HL-60 (cell line): ENCODE measurements around the gene PDE8A.

Source experiments
- DNase-seq, 2 experiments: peaks; one replicate each; pipeline ENCODE4 v3.0.0-alpha.2; 2010 to 2020; ENCODE audit warnings: low read depth in 1 of 2, low spot score in 1 of 2
- H3K27ac ChIP-seq: fragments of 250-450 bp; sonication (Bioruptor Pico); replicated peaks from 2 replicates; pipeline ENCODE4 v1.5.1; 2020; ENCODE audit warnings: mild to moderate bottlenecking, moderate library complexity
- H3K27me3 ChIP-seq: fragments of 250-450 bp; sonication (Bioruptor Pico); 2 replicates; pipeline ENCODE4 v1.5.1; 2021; ENCODE audit warnings: mild to moderate bottlenecking, moderate library complexity; ENCODE audit not compliant: insufficient read depth, poor library complexity, severe bottlenecking
- H3K4me3 ChIP-seq: replicated peaks from 2 replicates; pipeline ENCODE4 v1.5.1; 2011; ENCODE audit warnings: mild to moderate bottlenecking, control low read depth, low read length; ENCODE audit not compliant: insufficient read depth
- GABPA ChIP-seq: IDR thresholded peaks from 2 replicates; pipeline ENCODE4 v1.6.1; 2012; ENCODE audit warnings: low read depth
- POLR2AphosphoS5 ChIP-seq: IDR thresholded peaks from 2 replicates; pipeline ENCODE4 v1.6.1; 2012; ENCODE audit warnings: low read depth
- SPI1 ChIP-seq: IDR thresholded peaks from 2 replicates; pipeline ENCODE4 v1.6.1; 2012; ENCODE audit warnings: low read depth, mild to moderate bottlenecking, borderline replicate concordance
- TF ChIP-seq, protein P1 (sequence below): IDR thresholded peaks from one replicate; pipeline ENCODE4 v1.5.1; 2011; ENCODE audit warnings: low read length, control low read depth, inconsistent platforms; ENCODE audit not compliant: insufficient read depth
- TF ChIP-seq, protein P2 (sequence below): IDR thresholded peaks from 2 replicates; pipeline ENCODE4 v1.6.1; 2012; ENCODE audit warnings: low read depth; ENCODE audit not compliant: insufficient replicate concordance

Gene PDE8A

DNA sequence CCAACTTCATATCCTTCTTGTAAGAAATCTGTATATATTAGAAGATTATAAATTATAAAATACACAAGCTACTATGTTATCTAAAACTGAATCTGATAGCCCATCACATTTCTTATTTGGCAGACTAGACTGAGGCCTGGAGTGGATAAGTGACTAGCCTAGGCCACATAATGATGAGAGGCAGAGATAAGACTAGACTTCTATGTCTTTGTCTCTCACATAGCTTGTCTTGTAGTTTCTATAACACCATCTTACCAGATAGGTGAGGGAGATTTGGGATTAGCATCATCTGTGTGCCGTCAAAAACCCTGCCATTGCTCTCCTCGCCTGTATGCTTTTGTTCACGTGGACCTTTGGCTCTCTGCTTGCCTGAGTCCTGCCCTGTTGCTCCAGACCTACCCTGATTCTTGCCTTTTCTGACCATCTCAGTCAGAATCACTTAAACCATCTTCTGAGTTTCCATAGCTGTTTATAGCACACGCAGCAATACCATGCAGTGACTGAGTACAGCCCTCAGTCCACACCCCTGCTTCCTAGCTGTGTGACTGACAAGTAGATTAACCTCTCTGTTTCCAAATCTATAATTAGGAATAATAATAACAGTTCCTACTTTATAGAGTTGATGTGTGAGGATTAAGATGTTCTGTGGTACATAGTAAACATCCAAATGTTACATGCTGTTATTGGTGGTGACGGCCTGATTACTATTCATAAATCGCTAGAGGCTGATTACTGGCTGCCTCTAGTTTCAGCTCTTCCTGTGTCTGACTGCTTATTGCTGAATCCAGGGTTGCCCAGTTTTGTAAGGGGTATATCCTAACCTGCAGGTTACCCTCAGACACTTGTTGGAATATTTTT lies 49.7 kb downstream of the PDE8A start:
- Histone ChIP-seq H3K27me3 (no peaks in the 10 kb centered on the region), H3K27ac (no peak overlapping the region), H3K4me3 (no peak overlapping the region)
- TF ChIP-seq, protein P1, sequence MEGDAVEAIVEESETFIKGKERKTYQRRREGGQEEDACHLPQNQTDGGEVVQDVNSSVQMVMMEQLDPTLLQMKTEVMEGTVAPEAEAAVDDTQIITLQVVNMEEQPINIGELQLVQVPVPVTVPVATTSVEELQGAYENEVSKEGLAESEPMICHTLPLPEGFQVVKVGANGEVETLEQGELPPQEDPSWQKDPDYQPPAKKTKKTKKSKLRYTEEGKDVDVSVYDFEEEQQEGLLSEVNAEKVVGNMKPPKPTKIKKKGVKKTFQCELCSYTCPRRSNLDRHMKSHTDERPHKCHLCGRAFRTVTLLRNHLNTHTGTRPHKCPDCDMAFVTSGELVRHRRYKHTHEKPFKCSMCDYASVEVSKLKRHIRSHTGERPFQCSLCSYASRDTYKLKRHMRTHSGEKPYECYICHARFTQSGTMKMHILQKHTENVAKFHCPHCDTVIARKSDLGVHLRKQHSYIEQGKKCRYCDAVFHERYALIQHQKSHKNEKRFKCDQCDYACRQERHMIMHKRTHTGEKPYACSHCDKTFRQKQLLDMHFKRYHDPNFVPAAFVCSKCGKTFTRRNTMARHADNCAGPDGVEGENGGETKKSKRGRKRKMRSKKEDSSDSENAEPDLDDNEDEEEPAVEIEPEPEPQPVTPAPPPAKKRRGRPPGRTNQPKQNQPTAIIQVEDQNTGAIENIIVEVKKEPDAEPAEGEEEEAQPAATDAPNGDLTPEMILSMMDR, result no peak
- no peak for TF ChIP-seq SPI1
- TF ChIP-seq, protein P2, sequence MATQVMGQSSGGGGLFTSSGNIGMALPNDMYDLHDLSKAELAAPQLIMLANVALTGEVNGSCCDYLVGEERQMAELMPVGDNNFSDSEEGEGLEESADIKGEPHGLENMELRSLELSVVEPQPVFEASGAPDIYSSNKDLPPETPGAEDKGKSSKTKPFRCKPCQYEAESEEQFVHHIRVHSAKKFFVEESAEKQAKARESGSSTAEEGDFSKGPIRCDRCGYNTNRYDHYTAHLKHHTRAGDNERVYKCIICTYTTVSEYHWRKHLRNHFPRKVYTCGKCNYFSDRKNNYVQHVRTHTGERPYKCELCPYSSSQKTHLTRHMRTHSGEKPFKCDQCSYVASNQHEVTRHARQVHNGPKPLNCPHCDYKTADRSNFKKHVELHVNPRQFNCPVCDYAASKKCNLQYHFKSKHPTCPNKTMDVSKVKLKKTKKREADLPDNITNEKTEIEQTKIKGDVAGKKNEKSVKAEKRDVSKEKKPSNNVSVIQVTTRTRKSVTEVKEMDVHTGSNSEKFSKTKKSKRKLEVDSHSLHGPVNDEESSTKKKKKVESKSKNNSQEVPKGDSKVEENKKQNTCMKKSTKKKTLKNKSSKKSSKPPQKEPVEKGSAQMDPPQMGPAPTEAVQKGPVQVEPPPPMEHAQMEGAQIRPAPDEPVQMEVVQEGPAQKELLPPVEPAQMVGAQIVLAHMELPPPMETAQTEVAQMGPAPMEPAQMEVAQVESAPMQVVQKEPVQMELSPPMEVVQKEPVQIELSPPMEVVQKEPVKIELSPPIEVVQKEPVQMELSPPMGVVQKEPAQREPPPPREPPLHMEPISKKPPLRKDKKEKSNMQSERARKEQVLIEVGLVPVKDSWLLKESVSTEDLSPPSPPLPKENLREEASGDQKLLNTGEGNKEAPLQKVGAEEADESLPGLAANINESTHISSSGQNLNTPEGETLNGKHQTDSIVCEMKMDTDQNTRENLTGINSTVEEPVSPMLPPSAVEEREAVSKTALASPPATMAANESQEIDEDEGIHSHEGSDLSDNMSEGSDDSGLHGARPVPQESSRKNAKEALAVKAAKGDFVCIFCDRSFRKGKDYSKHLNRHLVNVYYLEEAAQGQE, result no peak
- no peak for TF ChIP-seq GABPA
- no peak for TF ChIP-seq POLR2AphosphoS5
- no peak for DNase-seq

DNA sequence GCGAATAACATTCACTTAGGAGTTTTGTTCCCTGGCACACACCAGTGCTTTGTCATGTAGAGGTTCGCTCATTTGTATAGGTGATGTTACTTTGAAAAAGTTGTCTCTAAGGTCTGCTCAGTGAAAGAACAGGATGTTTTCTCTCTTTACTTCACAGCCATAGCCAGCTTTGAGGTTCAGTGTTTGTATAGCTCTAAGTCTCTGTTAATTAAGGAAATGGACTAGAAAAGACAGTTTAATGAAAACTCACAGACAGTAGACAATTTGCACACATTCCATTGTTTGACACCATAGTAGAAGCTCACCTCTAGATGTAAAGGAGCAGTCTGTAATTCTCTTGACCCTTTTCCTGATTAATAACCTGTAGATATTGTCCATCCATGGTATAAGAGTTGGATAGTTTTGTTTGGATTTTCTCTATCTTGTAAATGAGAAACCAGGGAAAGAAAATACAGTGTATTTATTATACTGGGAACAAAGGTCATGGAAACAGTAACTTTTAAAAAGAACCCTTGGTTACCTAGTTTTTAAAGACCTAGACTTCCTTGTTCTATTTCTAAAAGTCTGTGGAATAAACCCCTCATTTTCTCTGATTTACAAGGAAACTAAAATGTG lies 50.4 kb downstream of the PDE8A start:
- Histone ChIP-seq H3K27me3 (no peaks in the 10 kb centered on the region), H3K27ac (no peak overlapping the region), H3K4me3 (no peak overlapping the region)
- TF ChIP-seq, protein P1, result no peak
- TF ChIP-seq POLR2AphosphoS5, result no peak
- TF ChIP-seq, protein P2, result no peak
- no peak for TF ChIP-seq GABPA
- no peak for TF ChIP-seq SPI1
- DNase-seq, result no peak

DNA sequence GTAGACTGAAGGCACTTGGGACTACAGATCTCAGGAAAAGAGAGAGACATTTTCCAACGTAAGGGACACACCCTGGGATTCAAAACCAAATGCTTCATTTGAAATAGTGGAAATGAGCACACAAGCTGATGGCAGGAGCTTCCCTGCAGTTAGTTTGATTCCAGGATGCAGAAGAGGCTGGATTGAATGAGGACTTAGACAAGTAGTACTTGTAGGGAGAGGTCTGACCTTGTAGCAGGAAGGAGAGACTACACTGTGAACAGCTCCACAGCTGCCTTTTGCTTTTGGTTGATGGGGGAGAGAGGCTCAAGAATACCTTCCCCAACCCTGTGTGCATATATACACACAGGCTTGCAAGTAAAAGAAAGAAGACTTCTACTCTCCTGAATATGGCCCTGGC lies 51.5 kb downstream of the PDE8A start:
- Histone ChIP-seq H3K4me3 (no peak overlapping the region), H3K27me3 (no peaks in the 10 kb centered on the region), H3K27ac (no peak overlapping the region)
- no peak for DNase-seq
- no peak for TF ChIP-seq GABPA
- no peak for TF ChIP-seq SPI1
- TF ChIP-seq POLR2AphosphoS5, result no peak
- TF ChIP-seq, protein P2, result no peak
- TF ChIP-seq, protein P1, result no peak
